T-cell (primary cell): ENCODE results near the gene FBXL13. TPM values are rescaled to one million over a fixed set of nuclear protein-coding genes. Genes with fewer than 3 reads are reported as not detected.

Experiments
- ATAC-seq, 4 experiments: fragments of 200-7000 bp in 3 of 4; fragments of 150-1000 bp in 1 of 4; cut with Tn5 transposase; replicated peaks in 1 of 4; 1 replicate in 3 of 4; 2 replicates in 1 of 4; pipeline ENCODE4 v1.10.0; 2021; ENCODE audit warnings: moderate library complexity in 3 of 4, mild to moderate bottlenecking in 2 of 4, moderate number of reproducible peaks in 1 of 4
- CTCF ChIA-PET, 2 donors: fragments of 300-600 bp; sonication (Branson Sonifier 250); formaldehyde crosslinking; loops; one replicate each; lab custom pipeline; 2022; ENCODE audit warnings: antibody characterized with exemption in 2 of 2; lab: Charles Lee
- POLR2A ChIA-PET, 2 donors: fragments of 300-600 bp; sonication (Branson Sonifier 250); formaldehyde crosslinking; loops; one replicate each; lab custom pipeline; 2022; ENCODE audit warnings: antibody characterized with exemption in 2 of 2; lab: Charles Lee
- DNase-seq, 35 experiments: peaks; one replicate each; pipeline versions ENCODE4 v3.0.0 to v3.0.0-alpha.2; 2013 to 2023
- H3K27ac ChIP-seq: one replicate; pipeline ENCODE4 v1.5.1; 2013; ENCODE audit warnings: low read length
- H3K27me3 ChIP-seq, 2 experiments: replicated peaks in 1 of 2; 1 replicate in 1 of 2; 2 replicates in 1 of 2; pipeline versions ENCODE4 v1.6.1 to v1.7.0; 2013; ENCODE audit warnings: low read length in 1 of 2, mixed read lengths in 1 of 2; ENCODE audit not compliant: control insufficient read depth in 2 of 2, insufficient read depth in 2 of 2; ENCODE audit errors: extremely low read depth in 1 of 2
- H3K36me3 ChIP-seq, 2 donors: 1 replicate in 1 of 2; 2 replicates in 1 of 2; pipeline versions ENCODE4 v1.6.1 to v1.7.0; 2013; ENCODE audit warnings: low read length in 1 of 2; ENCODE audit not compliant: control insufficient read depth in 2 of 2, insufficient read depth in 1 of 2; ENCODE audit errors: extremely low read depth in 1 of 2
- H3K4me1 ChIP-seq, 2 experiments: 1 replicate in 1 of 2; 2 replicates in 1 of 2; pipeline versions ENCODE4 v1.6.1 to v1.7.0; 2013; ENCODE audit warnings: low read length in 2 of 2, mixed read lengths in 1 of 2; ENCODE audit not compliant: insufficient read depth in 2 of 2, control insufficient read depth in 1 of 2; ENCODE audit errors: extremely low read depth in 1 of 2
- H3K4me3 ChIP-seq, 2 donors: 1 replicate in 1 of 2; 2 replicates in 1 of 2; pipeline versions ENCODE4 v1.5.1 to v1.7.0; 2013; ENCODE audit warnings: mild to moderate bottlenecking in 2 of 2, low read length in 1 of 2, moderate library complexity in 1 of 2; ENCODE audit not compliant: control insufficient read depth in 1 of 2; ENCODE audit errors: extremely low read depth in 1 of 2
- H3K9me3 ChIP-seq: 2 replicates; pipeline ENCODE4 v1.7.0; 2013
- H3K27ac Mint-ChIP-seq, 2 donors: one replicate each; pipeline ENCODE4 v1.8.0; 2020 to 2021; ENCODE audit warnings: mild to moderate bottlenecking in 2 of 2, mixed read lengths in 2 of 2
- H3K27me3 Mint-ChIP-seq, 2 donors: one replicate each; pipeline ENCODE4 v1.8.0; 2021 to 2022; ENCODE audit warnings: mixed read lengths in 2 of 2
- H3K36me3 Mint-ChIP-seq: one replicate; pipeline ENCODE4 v1.8.0; 2021; ENCODE audit warnings: mixed read lengths
- H3K4me1 Mint-ChIP-seq, 3 donors: one replicate each; pipeline ENCODE4 v1.8.0; 2020 to 2022; ENCODE audit warnings: mixed read lengths in 3 of 3, mild to moderate bottlenecking in 1 of 3
- H3K4me3 Mint-ChIP-seq, 3 donors: one replicate each; pipeline ENCODE4 v1.8.0; 2020 to 2022; ENCODE audit warnings: mild to moderate bottlenecking in 3 of 3, mixed read lengths in 3 of 3, moderate library complexity in 3 of 3
- H3K9me3 Mint-ChIP-seq, 3 donors: one replicate each; pipeline ENCODE4 v1.8.0; 2020 to 2022; ENCODE audit warnings: mixed read lengths in 3 of 3
- WGBS: methylation state at CpG from one replicate; pipeline ENCODE4 v1.1.5; 2013; ENCODE audit warnings: missing lambda C conversion rate; ENCODE audit not compliant: insufficient coverage; 5-methylcytosine and 5-hydroxymethylcytosine counted together
- total RNA-seq, 35 experiments: library from RNA in 6 of 35; stranded (reverse) in 6 of 35; fragments of 120-200 nt in 1 of 35; gene quantifications; one replicate each; pipeline versions ENCODE4 v1.2.1 to v1.2.4 and lab custom pipeline; 2013 to 2026

Gene FBXL13
- total RNA-seq, 5 donors from 2014 or later (not counting 1 experiment from before 2014, with no cell fraction given): 1.3 to 2.7 (median 1.4) TPM

- no peaks in the 10 kb centered on the region for H3K27me3 ChIP-seq
- no peak for DNase-seq
- H3K36me3 ChIP-seq: peaks cover 0 to 2% of the 10 kb centered on the region in 2 donors
- Mint-ChIP-seq H3K9me3 (no peaks in the 10 kb centered on the region), H3K4me1 (no peaks in the 10 kb centered on the region), H3K27ac (no peak overlapping the region), H3K27me3 (no peaks in the 10 kb centered on the region), H3K4me3 (no peak overlapping the region), H3K36me3 (peaks cover 56% of the 10 kb centered on the region)
- H3K9me3 ChIP-seq: no peaks in the 10 kb centered on the region
- POLR2A ChIA-PET: no interaction called here
- H3K27ac ChIP-seq: no peak overlapping the region
- ATAC-seq: no peak
- no peak overlapping the region for H3K4me3 ChIP-seq
- CTCF ChIA-PET: no interaction called here
- no peaks in the 10 kb centered on the region for H3K4me1 ChIP-seq
- no CpG with 5 or more reads among the region's 6 CpGs for WGBS
Observed at GRCh38 chr7:102823390-102824119, 251.0 kb downstream of the FBXL13 start.

- Mint-ChIP-seq H3K36me3 (peaks cover 51% of the 10 kb centered on the region), H3K9me3 (no peaks in the 10 kb centered on the region), H3K27ac (no peak overlapping the region), H3K27me3 (no peaks in the 10 kb centered on the region), H3K4me3 (no peak overlapping the region), H3K4me1 (no peaks in the 10 kb centered on the region)
- CTCF ChIA-PET: no interaction called here
- POLR2A ChIA-PET: no interaction called here
- H3K27me3 ChIP-seq: no peaks in the 10 kb centered on the region
- 94% methylated on average over 2 of the region's 2 CpGs for WGBS
- DNase-seq (no peak), ATAC-seq (no peak)
- no peak overlapping the region for H3K4me3 ChIP-seq
- no peaks in the 10 kb centered on the region for H3K9me3 ChIP-seq
- no peaks in the 10 kb centered on the region for H3K4me1 ChIP-seq
- no peak overlapping the region for H3K27ac ChIP-seq
- H3K36me3 ChIP-seq: peaks cover 0 to 2% of the 10 kb centered on the region in 2 donors
Observed at GRCh38 chr7:102821994-102822747, 252.4 kb downstream of the FBXL13 start.

GRCh38 chr7:102819151-102819550 lies 255.4 kb downstream of the FBXL13 start:
- 49% methylated on average over 2 of the region's 2 CpGs for whole genome bisulfite sequencing
- CTCF ChIA-PET: no interaction called here
- Mint-ChIP-seq H3K4me3 (no peak overlapping the region), H3K9me3 (no peaks in the 10 kb centered on the region), H3K4me1 (no peaks in the 10 kb centered on the region), H3K27me3 (no peaks in the 10 kb centered on the region), H3K27ac (no peak overlapping the region), H3K36me3 (peaks cover 40% of the 10 kb centered on the region)
- POLR2A ChIA-PET: no interaction called here
- Histone ChIP-seq H3K4me1 (no peaks in the 10 kb centered on the region), H3K27ac (no peak overlapping the region), H3K9me3 (no peaks in the 10 kb centered on the region), H3K27me3 (no peaks in the 10 kb centered on the region), H3K4me3 (no peak overlapping the region), H3K36me3 (peaks cover 0 to 2% of the 10 kb centered on the region in 2 donors)
- no peak for DNase-seq
- no peak for ATAC-seq

- H3K27me3 Mint-ChIP-seq: no peaks in the 10 kb centered on the region
- DNase-seq (no peak), ATAC-seq (no peak)
- H3K4me3 Mint-ChIP-seq: no peak overlapping the region
- Histone ChIP-seq H3K4me1 (no peaks in the 10 kb centered on the region), H3K27me3 (no peaks in the 10 kb centered on the region), H3K27ac (no peak overlapping the region), H3K4me3 (no peak overlapping the region), H3K36me3 (peaks cover 0 to 2% of the 10 kb centered on the region in 2 donors), H3K9me3 (no peaks in the 10 kb centered on the region)
- no peak overlapping the region for H3K27ac Mint-ChIP-seq
- H3K9me3 Mint-ChIP-seq: no peaks in the 10 kb centered on the region
- no peaks in the 10 kb centered on the region for H3K4me1 Mint-ChIP-seq
- CTCF ChIA-PET: no interaction called here
- H3K36me3 Mint-ChIP-seq: peaks cover 39% of the 10 kb centered on the region
- WGBS: 100% methylated on average over 1 of the region's 4 CpGs
- POLR2A ChIA-PET: no interaction called here
Observed at GRCh38 chr7:102817616-102818573, 256.7 kb downstream of the FBXL13 start.

GRCh38 chr7:102814025-102814471 lies 260.5 kb downstream of the FBXL13 start:
- Mint-ChIP-seq H3K27ac (no peak overlapping the region), H3K36me3 (peaks cover 35% of the 10 kb centered on the region), H3K27me3 (no peaks in the 10 kb centered on the region), H3K4me1 (no peaks in the 10 kb centered on the region), H3K4me3 (no peak overlapping the region), H3K9me3 (no peaks in the 10 kb centered on the region)
- no peak for DNase-seq
- Histone ChIP-seq H3K4me3 (no peak overlapping the region), H3K9me3 (no peaks in the 10 kb centered on the region), H3K27me3 (no peaks in the 10 kb centered on the region), H3K4me1 (no peaks in the 10 kb centered on the region), H3K27ac (no peak overlapping the region), H3K36me3 (no peaks in the 10 kb centered on the region)
- ChIA-PET CTCF (no interaction called here), POLR2A (interaction anchor here in 1 of 2 donors (0.6 kb wide), 1 partner anchor 24 kb away, joined by 3 read pairs; no protein-coding TSS in a partner anchor)
- ATAC-seq: no peak
- no CpG with 5 or more reads among the region's 4 CpGs for WGBS
